Measurements from ENCODE around the gene F12.

DNA sequence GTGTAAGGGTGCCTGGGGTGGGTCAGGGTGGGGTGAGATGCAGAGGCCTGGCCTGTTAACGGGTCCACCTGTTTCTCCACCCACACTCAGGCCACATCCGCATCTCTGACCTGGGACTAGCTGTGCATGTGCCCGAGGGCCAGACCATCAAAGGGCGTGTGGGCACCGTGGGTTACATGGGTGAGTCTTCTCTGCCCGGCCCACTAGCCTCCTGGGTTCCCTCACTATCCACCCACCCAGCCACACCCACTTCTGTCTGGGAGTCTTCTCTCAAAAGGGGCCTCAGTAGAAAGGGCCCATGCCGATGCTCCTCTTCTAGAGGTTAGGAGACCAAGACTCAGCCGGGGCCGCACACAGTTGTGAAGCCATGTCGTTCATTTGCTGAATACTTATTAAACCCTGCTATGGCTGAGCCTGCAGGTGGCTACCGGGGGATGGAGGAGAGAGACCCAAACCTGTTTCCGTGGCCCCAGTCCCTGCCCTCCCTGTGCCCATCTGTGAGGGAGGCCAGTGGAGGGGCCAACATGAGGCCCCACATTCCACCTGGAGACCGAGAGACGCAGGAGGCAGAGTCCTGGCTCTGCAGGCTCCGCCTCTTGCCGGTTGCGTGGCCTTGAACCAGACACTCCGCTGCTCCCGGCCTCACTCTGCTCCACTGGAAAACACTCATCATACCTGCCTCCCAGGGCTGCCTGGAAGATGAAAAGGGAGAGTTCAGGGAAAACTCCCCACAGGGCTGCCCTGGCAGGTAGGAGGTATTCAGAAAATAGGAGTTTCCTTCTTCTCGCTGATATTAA lies 25.8 kb upstream of the F12 start:
- TF ChIP-seq, protein P1, sequence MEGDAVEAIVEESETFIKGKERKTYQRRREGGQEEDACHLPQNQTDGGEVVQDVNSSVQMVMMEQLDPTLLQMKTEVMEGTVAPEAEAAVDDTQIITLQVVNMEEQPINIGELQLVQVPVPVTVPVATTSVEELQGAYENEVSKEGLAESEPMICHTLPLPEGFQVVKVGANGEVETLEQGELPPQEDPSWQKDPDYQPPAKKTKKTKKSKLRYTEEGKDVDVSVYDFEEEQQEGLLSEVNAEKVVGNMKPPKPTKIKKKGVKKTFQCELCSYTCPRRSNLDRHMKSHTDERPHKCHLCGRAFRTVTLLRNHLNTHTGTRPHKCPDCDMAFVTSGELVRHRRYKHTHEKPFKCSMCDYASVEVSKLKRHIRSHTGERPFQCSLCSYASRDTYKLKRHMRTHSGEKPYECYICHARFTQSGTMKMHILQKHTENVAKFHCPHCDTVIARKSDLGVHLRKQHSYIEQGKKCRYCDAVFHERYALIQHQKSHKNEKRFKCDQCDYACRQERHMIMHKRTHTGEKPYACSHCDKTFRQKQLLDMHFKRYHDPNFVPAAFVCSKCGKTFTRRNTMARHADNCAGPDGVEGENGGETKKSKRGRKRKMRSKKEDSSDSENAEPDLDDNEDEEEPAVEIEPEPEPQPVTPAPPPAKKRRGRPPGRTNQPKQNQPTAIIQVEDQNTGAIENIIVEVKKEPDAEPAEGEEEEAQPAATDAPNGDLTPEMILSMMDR (IDR thresholded peaks at IDR 0.05) = no peak
- TF ChIP-seq POLR2A (IDR thresholded peaks at IDR 0.05) (no peak), EP300 (IDR thresholded peaks at IDR 0.05) (no peak)
